ENCODE measurements around the gene HOXB4. TPM values are rescaled to one million over a fixed set of nuclear protein-coding genes. Genes with fewer than 3 reads are reported as not detected.

HOXB4 gene
- total RNA-seq, 1 experiment from 2014 or later = 0.22 TPM

- H3K4me3 ChIP-seq (ENCODE audit: low read length) = peak overlapping the region; percentile 70
- POLR2A ChIA-PET (ENCODE audit: unreplicated experiment) = interaction anchor here (0.5 to 0.7 kb wide), 5 partner anchors 15 to 594 kb away, joined by 3 to 8 read pairs (median 4); partner anchors contain the start of gene HOXB13
- no peaks in the 10 kb centered on the region for H3K36me3 ChIP-seq (ENCODE audit: low read depth, low read length)
- TF ChIP-seq CTCF (conservative IDR thresholded peaks at IDR 0.05; ENCODE audit: low read depth, low read length) (no peak), EZH2phosphoT487 (IDR thresholded peaks at IDR 0.05; ENCODE audit: borderline replicate concordance, low read length) (peak; percentile 75; the same call in 1 of the 2 replicates), EZH2 (IDR thresholded peaks at IDR 0.05; ENCODE audit: low read length, unreplicated experiment) (peak; percentile 51)
- H3K79me2 ChIP-seq (ENCODE audit: low read length) = no peaks in the 10 kb centered on the region
- peak overlapping the region; percentile 85 for H3K4me2 ChIP-seq (ENCODE audit: low read length)
- peak overlapping the region; percentile 54; the same call in 1 of the 2 replicates for H3K9ac ChIP-seq (ENCODE audit: low read length)
- H3K27ac ChIP-seq (ENCODE audit: low read length) = no peak overlapping the region
- H2AFZ ChIP-seq (ENCODE audit: low read length) = peak overlapping the region; percentile 88
- H4K20me1 ChIP-seq (ENCODE audit: low read length) = no peaks in the 10 kb centered on the region
- no peaks in the 10 kb centered on the region for H3K9me3 ChIP-seq (ENCODE audit: low read length)
- no TSS peak for BruUV-seq (replicated peaks)
- H3K4me1 ChIP-seq (ENCODE audit: insufficient read depth, low read length) = peaks cover 12% of the 10 kb centered on the region
- DNase-seq (peak; percentile 57), ATAC-seq (peak; percentile 57)
- CTCF ChIA-PET = interaction anchor here (0.6 to 1.2 kb wide), 6 partner anchors 12 to 380 kb away, joined by 3 to 21 read pairs (median 4); no protein-coding TSS in a partner anchor
- H3K27me3 ChIP-seq (ENCODE audit: low read length) = peaks cover 54% of the 10 kb centered on the region
- intact Hi-C loops (cut with micrococcal nuclease) = no loop called here
- no peaks in the 10 kb centered on the region for H3F3A ChIP-seq (ENCODE audit: low read length, unreplicated experiment)
- no peaks in the 10 kb centered on the region for H3K9me2 ChIP-seq (replicated peaks; ENCODE audit: low read length)
Observed at GRCh38 chr17:48624544-48625494, 46.7 kb upstream of the HOXB4 start.

GRCh38 chr17:48624118-48624517, 46.0 kb upstream of the HOXB4 start:
- TF ChIP-seq CTCF (conservative IDR thresholded peaks at IDR 0.05; ENCODE audit: low read depth, low read length) (no peak), EZH2phosphoT487 (IDR thresholded peaks at IDR 0.05; ENCODE audit: borderline replicate concordance, low read length) (no peak), EZH2 (IDR thresholded peaks at IDR 0.05; ENCODE audit: low read length, unreplicated experiment) (no peak)
- intact Hi-C loops (cut with micrococcal nuclease) = no loop called here
- H4K20me1 ChIP-seq (ENCODE audit: low read length) = no peaks in the 10 kb centered on the region
- peaks cover 19% of the 10 kb centered on the region for H3K4me1 ChIP-seq (ENCODE audit: insufficient read depth, low read length)
- DNase-seq (no peak), ATAC-seq (no peak)
- no peaks in the 10 kb centered on the region for H3K9me3 ChIP-seq (ENCODE audit: low read length)
- BruUV-seq (replicated peaks) = TSS peak; percentile 18
- H3K9me2 ChIP-seq (replicated peaks; ENCODE audit: low read length) = no peaks in the 10 kb centered on the region
- H2AFZ ChIP-seq (ENCODE audit: low read length) = no peak overlapping the region
- H3F3A ChIP-seq (ENCODE audit: low read length, unreplicated experiment) = no peaks in the 10 kb centered on the region
- ChIA-PET CTCF (interaction anchor here (0.6 to 1.0 kb wide), 4 partner anchors 12 to 360 kb away, joined by 3 to 13 read pairs (median 3); no protein-coding TSS in a partner anchor), POLR2A (ENCODE audit: unreplicated experiment) (interaction anchor here (0.6 kb wide), 1 partner anchor 12 kb away, joined by 23 read pairs; no protein-coding TSS in a partner anchor)
- no peak overlapping the region for H3K9ac ChIP-seq (ENCODE audit: low read length)
- H3K4me2 ChIP-seq (ENCODE audit: low read length) = peak overlapping the region; percentile 85
- H3K27ac ChIP-seq (ENCODE audit: low read length) = no peak overlapping the region
- peaks cover 50% of the 10 kb centered on the region for H3K27me3 ChIP-seq (ENCODE audit: low read length)
- H3K79me2 ChIP-seq (ENCODE audit: low read length) = no peaks in the 10 kb centered on the region
- H3K4me3 ChIP-seq (ENCODE audit: low read length) = peak overlapping the region; percentile 70
- H3K36me3 ChIP-seq (ENCODE audit: low read depth, low read length) = no peaks in the 10 kb centered on the region

All from PC-3 (cell line).